NCI-H2171 (cell line): Measurements from ENCODE around the gene PRMT2.
"Not testable (repeated sequence)": the region's sequence is repeated elsewhere in the genome, so short reads cannot be mapped to it uniquely, and the experiment has no call there.

ENCODE experiments used
- DNase-seq: peaks from one replicate; lab custom pipeline; 2025; lab: John Stamatoyannopoulos, UW

Gene PRMT2

DNA sequence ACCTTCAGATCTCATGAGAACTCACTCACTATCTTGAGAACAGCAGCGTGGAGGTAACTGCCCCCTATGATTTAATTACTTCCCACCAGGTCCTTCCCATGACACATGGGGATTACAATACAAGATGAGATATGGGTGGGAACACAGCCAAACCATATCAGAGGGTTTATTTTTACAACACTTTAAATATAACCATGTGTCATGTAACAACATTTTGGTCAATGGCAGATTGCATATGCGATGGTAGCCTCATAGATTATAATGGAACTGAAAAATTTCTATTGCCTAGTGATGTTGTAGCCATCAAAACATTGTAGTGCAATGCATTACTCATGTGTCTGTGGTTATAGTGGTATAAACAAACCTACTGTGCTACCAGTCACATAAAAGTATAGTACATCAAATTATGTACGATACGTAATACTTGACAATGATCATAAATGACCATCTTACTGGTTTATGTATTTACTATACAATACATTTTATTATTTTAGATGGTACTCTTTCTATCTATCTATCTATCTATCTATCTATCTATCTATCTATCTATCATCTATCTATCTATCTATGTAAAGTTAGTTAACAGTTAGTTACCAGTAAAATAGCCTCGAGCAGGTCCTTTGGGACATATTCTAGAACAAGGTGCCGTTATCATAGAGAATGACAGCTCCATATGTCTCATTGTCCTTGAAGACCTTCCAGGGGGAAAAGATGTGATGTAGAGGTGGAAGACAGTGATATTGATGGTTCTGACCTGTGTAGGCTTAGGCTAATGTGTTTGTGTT is 18.0 kb upstream of the PRMT2 start:
- no peak for DNase-seq

DNA sequence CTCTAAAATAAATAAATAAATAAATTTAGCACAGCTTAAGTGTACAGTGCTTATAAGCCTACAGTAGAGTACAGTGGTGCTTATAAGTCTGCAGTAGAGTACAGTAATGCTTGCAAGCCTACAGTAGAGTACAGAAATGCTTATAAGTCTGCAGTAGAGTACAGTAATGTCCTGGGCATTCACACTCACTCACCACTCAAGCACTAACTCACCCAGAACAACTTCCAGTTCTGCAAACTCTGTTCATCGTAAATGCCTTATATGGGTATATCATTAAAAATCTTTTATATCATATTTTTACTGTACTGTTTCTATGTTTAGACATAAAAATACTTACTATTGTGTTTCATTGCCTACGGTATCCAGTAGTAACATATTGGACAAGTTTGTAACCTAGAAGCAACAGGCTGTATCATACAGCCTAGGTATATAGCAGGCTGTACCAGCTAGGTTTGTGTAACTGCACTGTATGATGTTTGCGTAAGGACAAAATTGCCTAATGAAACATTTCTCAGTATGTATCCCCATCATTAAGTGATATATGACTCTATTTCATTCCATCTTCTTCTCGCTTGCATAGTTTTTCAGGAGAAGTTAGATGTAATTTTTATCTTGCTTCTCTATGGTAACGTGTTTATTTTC is 16.6 kb upstream of the PRMT2 start:
- no peak for DNase-seq

DNA sequence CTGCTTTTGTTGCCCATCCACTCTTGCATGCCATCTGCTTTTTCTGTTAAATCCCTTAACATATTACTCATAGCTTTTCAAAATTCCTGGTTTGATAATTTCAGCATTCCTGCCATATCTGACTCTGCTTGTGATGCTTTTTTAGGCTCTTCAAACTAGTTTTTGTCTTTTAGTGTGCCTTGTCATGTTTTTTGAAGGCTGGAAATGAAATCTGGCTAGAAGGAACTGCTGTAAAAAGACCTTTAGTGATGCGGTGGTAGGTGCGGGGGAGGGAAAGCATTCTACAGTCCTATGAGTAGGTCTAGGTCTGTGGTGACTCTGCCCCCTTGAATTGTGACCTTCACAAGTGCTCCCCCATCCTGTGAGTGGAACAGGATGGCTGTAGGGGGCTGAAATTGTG is 15.6 kb upstream of the PRMT2 start:
- no peak for DNase-seq

DNA sequence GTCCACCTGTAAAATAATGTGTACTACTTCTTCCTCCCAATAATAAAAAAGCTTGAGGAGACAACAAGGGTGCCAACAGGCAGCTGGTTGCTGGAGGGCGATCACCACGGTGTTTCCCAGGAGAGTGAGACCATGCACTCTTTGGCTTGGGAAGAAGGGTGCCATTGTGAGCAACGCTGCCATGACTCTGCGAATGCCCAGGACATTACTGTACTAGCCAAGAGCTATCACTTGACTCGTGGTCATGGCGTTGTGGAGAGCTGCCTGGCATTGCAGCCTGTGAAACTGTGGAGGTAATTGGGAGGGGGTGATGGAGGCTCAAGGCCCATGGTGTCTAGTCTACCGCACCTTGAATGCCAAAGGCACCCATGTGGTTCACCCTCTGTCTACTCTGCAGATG is 14.6 kb upstream of the PRMT2 start:
- DNase-seq, result no peak

DNA sequence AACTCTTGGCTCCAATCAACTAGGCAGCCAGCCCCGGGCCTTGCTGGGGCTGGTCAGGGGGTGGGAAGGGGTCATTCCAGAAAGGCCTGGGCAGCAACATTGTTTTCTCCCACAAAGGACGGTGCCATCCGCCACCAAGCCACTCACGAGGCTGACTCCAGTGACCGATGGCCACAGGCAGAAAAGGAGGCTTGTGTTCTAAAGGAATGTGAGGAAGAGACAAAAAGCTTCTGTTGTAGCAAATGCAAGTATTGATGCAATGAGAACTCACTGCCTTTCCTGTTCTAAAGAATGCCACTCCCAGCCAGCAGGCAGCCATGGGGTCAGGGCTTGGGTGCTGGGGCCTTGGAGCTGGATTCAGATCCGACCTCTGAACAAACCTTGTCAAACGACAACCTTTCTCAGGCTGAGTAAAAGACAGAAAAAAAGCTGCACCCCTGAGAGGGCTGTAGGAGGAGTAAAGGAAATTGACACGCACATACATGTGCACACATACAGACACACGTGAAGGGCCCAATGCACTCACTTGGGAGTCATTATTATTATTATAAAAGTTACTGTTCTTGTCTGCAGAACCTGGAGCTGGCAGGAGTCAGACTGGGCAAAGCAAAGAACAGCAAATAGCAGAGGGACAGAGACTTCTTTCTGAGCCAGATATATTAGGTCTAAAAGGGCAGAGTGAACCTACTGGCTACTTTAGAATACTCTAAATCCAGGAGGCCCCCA is 13.9 kb upstream of the PRMT2 start:
- DNase-seq, result no peak

DNA sequence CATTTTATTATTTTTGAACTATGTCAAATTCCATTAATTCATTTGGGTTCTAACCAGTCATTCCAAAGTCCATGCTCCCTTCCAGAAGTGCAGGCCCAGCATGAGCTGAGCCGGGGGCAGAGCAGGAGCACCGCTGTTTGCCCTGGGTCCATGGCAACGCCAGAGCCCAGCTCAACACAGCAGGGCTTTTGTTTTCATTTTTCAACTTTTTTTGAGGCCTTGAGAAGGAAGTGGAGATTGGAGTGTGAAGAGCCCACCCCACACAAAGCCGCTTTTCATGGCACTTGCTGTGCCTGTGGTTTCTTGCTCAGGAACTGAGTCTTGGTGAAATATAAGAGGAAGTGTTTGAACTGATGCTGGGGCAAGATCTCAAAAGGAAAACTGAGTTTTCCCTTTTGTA is 13.2 kb upstream of the PRMT2 start:
- DNase-seq, result no peak

DNA sequence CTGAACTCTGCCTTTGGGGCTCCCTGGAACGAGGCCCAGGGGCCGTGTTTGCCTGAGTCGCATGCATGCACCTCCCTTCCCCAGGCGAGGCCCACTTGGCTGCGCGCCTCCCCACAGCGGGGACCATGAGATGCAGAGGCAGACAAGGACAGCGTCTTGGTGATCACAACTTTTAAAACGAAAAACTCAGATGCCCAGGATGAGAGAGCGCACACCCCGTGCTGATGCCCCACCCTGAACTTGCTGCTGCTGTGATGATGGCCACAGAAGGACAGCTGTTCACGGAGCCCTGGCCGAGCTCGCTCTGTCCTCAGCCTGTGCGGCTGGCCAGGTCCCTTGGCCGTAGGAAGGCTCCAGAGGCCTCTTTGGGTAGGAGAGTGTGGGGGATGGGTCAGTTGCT is 11.4 kb upstream of the PRMT2 start:
- DNase-seq, result no peak

DNA sequence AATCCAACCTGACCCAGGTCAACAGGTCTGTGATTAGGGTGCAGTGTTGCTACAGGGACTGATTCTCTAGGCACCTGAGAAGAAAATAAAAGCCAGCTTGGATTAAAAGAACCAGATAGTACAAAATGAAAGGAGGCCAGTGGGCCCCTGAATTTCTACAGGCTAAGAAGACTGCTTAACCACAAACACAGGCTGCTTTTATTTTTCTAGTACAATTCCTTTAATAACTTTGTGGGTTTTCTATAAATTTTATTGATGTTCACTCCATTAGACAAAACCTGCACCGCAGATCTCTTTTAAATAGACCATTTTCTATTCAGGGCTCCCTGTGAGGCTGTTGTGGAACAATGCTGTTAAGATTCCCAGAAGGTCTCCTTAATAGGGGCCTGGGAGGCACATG is 9.7 kb upstream of the PRMT2 start:
- DNase-seq, result no peak

DNA sequence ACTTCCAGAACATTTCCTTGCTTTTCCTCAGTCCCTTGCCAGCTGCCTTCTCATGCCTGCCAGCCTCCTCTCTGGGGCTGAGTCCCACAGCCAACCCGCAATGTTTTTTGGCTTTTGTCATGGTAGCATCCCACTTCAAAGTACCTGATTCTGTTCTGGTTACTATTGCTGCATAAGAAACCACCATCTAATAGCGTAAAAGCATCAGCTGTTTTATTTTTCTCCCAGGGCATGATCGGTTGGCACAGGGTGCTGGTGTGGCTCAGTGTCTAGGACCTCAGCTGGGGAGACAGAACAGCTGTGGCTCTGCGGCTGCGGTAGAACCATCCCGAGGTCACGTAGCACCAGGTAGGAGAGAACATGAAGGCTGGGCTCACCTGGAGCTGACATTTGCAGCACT is 8.9 kb upstream of the PRMT2 start:
- no peak for DNase-seq

DNA sequence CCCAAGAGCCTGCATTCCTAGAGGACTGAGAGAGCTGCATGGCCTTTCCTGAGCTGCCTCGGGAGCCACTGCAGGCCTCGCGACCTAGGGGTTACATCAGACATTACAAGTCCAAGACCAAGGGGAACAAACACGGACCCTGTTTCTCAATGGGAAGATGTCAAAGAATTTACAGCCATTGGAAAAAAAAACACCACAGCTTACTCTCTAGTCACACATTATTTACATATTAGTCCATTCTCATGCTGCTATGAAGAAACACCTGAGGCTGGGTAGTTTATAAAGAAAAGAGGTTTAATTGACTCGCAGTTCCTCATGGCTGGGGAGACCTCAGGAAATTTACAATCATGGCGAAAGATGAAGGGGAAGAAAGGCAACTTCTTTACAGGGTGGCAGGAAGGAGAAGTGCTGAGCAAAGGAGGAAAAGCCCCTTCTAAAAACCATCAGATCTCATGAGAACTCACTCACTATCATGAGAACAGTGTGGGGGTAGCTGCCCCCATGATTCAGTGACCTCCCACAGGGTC is 8.4 kb upstream of the PRMT2 start:
- no peak for DNase-seq

DNA sequence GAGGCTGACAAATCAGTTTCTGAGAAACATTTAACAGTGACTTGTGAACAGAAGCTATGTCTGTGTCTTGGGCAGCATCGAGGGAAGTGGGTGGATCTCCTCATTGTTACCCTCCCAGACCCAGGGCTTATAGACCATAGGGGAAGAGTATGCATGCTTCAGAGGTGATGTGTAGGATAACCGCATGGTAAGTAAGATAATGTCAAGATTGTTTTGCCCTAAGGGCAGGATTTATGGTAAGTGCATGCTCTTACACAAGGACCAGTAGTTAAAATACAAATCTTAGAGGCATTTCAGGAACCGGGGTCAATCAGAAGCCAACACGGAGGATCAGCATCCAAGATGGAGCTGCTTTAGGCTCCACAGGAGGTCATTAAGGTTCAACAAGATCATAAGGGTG is 7.7 kb upstream of the PRMT2 start:
- no peak for DNase-seq

DNA sequence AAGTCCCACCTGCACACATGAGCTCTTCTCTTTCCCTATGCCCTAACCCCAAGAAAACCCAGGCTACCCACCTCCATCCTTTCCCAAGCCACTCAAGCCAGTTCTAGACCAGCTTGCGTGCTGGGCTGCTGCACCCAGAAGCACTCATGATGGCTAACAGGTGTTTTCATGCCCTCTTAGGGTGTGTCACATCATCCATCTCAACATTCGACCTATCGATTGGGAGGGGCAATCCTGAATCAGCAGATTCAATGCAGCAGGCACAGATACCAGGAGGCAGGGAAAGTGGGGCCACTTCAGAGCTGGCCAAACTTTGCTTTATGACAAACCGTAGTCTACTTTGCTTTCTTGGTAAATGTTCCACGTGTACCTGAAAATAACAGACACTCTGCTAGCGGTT is 6.6 kb upstream of the PRMT2 start:
- DNase-seq, result no peak

DNA sequence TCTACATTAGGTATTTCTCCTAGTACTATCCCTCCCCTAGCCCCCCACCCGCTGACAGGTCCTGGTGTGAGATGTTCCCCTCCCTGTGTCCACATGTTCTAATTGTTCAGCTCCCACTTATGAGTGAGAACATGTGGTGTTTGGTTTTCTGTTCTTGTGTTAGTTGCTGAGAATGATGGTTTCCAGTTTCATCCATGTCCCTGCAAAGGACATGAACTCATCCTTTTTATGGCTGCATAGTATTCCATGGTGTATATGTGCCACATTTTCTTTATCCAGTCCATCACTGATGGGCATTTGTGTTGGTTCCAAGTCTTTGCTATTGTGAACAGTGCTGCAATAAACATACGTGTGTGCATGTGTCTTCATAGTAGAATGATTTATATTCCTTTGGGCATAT is 4.6 kb upstream of the PRMT2 start:
- not testable (repeated sequence) for DNase-seq

DNA sequence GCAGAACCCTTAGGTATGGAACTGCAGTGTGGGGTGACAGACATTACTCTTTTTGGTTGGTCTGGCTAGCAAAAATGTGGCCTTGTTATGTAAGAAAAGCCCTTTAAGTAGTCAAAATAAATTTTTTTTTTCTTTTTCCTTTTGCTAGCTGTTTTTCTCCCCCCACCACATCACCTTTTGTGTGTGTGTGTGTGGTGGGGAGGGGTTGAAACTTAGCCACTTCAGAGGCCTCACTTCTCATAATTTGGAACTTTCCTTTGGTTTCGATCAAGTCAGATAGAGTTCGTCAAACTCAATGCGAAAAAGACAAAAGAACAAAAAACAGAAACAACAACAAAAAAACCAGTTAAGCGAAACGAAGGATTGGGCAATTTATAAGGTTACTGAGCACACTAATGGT is 1.9 kb upstream of the PRMT2 start:
- no peak for DNase-seq

DNA sequence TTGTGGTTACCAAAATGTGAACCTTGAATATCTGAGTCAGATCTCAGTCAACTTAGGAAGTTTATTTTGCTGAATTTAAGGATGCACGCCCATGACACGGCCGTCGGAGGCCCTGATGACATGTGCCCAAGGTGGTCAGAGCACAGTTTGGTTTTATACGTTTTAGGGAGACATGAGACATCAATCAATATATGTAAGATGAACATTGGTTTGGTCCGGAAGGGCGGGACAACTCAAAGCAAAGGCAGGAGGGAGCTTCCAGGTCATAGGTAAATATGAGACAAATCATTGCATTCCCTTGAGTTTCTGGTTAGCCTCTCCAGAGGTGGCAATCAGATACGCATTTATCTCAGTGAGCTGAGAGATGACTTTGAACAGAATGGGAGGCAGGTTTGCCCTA is 1.0 kb upstream of the PRMT2 start:
- DNase-seq, result no peak

DNA sequence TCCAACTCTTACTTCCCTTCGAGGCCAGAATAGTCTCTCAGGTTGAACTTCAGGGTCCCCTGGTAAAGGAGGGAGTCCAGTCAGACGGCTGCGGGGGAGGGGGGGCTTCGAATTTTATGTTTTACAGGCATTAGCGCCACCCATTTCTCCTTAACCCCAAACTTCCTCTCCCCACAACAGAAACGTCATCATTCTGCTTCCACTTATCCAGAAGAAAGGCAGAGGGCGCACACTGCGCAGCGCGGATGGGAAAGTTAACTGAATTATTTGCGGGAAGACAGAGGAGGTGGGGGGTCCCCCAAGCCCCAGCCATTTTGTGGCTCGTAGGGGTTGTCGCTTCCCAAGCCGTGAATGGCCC is 529 bp upstream of the PRMT2 start:
- peak; percentile 85 for DNase-seq

DNA sequence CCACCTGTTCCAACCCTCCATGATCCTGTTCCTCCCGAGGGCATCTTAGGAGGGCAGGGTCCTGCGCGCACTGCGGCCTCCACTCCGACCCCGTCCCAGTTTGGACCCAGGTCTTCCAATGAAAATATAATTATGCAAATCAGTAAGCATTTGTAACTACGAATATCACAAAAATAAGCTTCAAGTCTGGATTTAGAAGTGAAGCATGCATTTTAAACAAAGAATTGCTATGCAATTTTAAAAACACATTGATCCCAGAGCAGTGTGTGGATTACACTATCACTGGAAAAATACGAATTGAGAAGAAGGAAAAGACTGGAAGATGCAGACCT is 673 bp downstream of the PRMT2 start:
- no peak for DNase-seq

DNA sequence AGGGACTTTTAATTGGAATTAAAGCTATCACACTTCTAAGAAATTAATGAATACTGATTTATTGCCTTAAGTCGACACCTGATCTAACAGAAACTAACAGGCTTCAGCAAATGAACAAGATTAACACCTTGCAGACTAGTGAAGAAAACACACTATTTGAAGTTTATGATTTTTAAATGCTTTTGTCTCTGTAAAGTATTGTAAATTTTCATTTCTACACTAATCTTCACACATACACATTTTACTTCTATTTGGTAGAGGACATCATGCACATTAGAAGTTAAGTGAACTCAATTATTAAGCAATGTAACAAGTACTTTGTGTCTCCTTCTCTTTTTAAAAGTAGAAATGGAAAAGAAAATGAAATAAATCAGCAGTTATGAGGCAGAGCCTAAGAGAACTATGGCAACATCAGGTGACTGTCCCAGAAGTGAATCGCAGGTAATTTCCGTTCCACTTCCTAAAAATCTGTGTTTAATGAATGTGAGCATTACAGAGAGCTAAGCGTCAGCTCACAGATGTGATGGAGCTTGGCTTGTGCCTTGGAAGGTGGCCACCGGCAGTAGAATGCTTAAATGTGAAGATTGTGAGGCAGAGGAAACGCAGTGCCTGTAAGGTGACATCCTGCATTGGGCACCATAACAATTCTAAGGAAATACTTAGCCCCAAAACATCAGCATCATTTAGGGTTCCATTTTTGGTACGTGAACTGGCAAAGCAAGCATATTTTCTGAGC is 1.2 kb downstream of the PRMT2 start:
- DNase-seq, result no peak

DNA sequence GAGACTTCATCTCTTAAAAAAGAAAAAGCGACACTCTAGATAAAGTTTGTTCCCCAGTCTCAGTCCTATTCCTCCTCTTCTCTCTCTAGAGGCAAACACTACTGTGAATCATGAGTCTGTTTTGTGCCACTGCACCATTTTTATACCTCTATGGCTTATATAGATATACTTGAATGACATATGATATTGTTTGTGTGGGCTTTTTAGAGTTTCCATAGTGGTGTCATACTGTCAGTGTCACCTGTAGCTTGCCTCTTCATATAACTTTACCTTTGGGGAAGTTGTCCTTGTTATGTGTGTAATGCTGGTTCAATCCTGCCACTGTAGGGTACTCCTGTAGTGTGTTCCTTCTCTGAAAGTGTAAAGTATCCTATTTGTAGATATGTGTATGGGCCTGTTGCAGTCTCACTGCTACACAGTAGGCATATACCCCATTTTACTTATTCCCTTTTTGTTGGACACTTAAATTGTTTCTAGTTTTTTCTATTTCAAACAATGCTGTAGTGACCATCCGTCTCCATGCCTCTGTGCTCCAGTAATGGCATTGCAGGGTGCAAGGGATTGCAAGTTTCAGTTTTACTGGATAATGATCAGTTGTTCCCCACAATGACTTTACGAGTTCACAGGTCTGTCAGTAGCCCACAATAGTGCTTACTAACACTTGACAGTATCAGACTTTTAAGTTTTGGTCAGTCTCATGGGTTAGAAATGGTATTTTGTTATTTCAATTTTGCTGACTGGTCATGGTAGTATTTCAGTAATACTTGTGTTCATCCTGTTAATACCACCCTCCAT is 2.7 kb downstream of the PRMT2 start:
- DNase-seq, result no peak

DNA sequence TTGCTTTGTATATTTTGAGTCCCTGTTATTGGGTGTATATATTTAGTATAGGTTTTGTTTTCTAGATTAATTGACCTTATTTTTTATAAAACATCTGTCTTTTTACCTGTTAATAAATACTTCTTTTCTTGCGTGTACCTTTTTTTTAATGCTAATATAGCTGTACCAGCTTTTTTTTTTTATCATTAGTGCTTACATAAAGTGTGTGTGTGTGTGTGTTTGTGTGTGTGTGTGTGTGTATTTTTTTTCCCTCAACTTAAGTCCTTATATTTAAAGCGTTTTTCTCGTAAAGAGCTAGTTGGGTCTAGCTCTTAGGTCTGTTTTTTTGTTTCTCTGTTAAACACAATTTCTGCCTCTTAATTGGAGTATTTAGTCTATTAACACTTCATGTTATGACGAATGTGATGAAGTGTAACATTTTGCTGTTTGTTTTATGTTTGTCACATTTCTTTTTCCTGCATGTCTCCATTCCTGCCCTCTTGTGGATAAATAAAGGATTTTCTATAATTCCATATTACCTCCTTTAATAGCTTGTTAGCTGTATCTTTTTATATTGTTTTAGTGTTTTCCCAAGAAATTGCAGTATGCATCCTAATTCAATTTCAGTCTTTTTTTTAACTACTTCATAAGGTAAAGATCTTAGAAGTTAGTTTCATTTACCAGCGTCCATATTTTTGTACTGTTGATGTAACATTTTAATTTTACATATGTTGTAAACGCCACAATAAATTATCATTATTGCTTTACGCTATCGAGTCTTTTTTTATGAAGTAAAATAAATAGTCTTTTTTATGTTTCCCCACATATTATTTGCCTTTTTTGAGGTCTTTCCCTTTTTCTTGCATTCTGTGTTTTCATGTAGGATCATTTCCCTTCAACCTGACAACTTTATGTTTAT is 4.3 kb downstream of the PRMT2 start:
- DNase-seq, result no peak

DNA sequence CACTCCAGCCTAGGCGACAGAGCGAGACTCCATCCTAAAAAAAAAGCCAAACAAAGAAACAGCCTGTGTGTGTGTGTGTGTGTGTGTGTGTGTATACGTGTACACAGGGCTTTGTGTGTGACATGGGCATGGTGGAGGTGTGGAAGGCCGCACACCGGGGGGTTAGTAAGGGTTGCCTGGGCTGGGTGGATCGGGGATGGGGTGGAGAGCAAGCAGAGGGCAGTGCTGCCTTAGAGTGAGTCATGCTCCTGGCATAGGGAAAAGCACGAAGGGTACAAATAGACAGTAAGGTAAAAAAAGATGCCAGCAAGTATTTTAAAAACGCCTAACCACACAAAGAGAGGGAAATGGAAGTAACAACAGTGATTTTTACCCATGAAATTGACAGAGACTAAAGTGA is 6.2 kb downstream of the PRMT2 start:
- DNase-seq, result no peak
